ENCODE data around the gene TMC7. TPM values are rescaled to one million over a fixed set of nuclear protein-coding genes. Genes with fewer than 3 reads are reported as not detected.

Gene TMC7
- total RNA-seq, 1 donor from 2014 or later: 5.0 TPM

DNA sequence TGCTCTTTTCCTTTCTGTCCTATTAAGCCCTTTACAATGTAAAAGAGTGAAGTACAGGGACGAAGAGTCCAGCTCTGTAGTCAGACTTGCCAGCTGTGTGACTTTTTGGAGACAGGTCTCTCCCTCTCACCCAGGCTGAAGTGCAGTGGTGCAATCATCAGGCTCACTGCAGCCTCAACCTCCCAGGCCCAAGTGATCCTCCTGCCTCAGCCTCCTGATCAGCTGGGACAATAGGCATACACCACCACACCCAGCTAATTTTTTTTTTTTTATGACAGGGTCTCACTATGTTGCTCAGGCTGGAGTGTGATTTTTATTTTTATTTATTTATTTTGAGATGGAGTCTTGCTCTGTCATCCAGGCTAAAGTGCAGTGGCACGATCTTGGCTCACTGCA, 122.9 kb downstream of the TMC7 start:
- ATAC-seq (no peak), DNase-seq (no peak)
- Histone ChIP-seq H3K4me1 (peaks cover 18% of the 10 kb centered on the region), H3K27ac (no peak overlapping the region), H3K36me3 (no peaks in the 10 kb centered on the region), H3K9me3 (no peaks in the 10 kb centered on the region), H3K4me3 (no peak overlapping the region), H3K27me3 (no peaks in the 10 kb centered on the region)
- no peak for TF ChIP-seq CTCF (IDR thresholded peaks at IDR 0.05)
- intact Hi-C loops (cut with DNase I): no loop called here

- TF ChIP-seq CTCF (IDR thresholded peaks at IDR 0.05): no peak
- Histone ChIP-seq H3K4me3 (no peak overlapping the region), H3K36me3 (no peaks in the 10 kb centered on the region), H3K27ac (no peak overlapping the region), H3K4me1 (peaks cover 18% of the 10 kb centered on the region), H3K9me3 (no peaks in the 10 kb centered on the region), H3K27me3 (no peaks in the 10 kb centered on the region)
- DNase-seq: no peak
- intact Hi-C loops (cut with DNase I): no loop called here
- no peak for ATAC-seq
These were observed 124.9 kb downstream of the TMC7 start for GRCh38 chr16:19108409-19109287.

GRCh38 chr16:19109288-19109664, 125.5 kb downstream of the TMC7 start:
- no peak for TF ChIP-seq CTCF (IDR thresholded peaks at IDR 0.05)
- Histone ChIP-seq H3K27me3 (no peaks in the 10 kb centered on the region), H3K9me3 (no peaks in the 10 kb centered on the region), H3K4me1 (peaks cover 18% of the 10 kb centered on the region), H3K36me3 (no peaks in the 10 kb centered on the region), H3K4me3 (no peak overlapping the region), H3K27ac (no peak overlapping the region)
- DNase-seq (no peak), ATAC-seq (no peak)
- intact Hi-C loops (cut with DNase I): no loop called here

- ATAC-seq (no peak), DNase-seq (no peak)
- Histone ChIP-seq H3K4me1 (peaks cover 30% of the 10 kb centered on the region), H3K4me3 (no peak overlapping the region), H3K27ac (no peak overlapping the region), H3K36me3 (peaks cover 11% of the 10 kb centered on the region), H3K9me3 (no peaks in the 10 kb centered on the region), H3K27me3 (no peaks in the 10 kb centered on the region)
- TF ChIP-seq CTCF (IDR thresholded peaks at IDR 0.05): no peak
- intact Hi-C loops (cut with DNase I): no loop called here
These were observed 127.0 kb downstream of the TMC7 start for GRCh38 chr16:19110537-19111360.

DNA sequence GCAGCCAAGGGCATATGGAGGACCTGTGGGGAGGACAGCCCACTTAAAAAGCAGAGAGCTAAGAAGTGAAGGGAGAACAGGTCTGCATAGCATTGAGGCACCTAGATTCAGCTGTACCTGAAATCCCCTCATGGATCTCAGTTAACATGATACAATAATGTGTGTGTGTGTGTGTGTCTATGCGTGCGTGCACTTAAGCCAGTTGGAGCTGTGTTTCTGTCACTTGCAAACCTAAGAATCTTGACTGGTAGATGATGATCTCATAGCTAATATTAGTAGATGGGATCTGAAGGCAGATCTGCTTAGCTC, 128.3 kb downstream of the TMC7 start:
- no peak overlapping the region for H3K4me3 ChIP-seq
- ATAC-seq: no peak
- intact Hi-C loops (cut with DNase I): no loop called here
- no peaks in the 10 kb centered on the region for H3K9me3 ChIP-seq
- H3K36me3 ChIP-seq: peaks cover 13% of the 10 kb centered on the region
- H3K4me1 ChIP-seq: peaks cover 32% of the 10 kb centered on the region
- H3K27me3 ChIP-seq: no peaks in the 10 kb centered on the region
- no peak for TF ChIP-seq CTCF (IDR thresholded peaks at IDR 0.05)
- H3K27ac ChIP-seq: no peak overlapping the region
- no peak for DNase-seq

Other genes starting within 250 kb of the TMC7 start
- 983 TPM for gene RPS15A, start 193.6 kb upstream of the TMC7 start, total RNA-seq
- gene ARL6IP1, start 182.4 kb upstream of the TMC7 start, total RNA-seq: 110 TPM
- 79.5 TPM for gene SMG1, start 57.5 kb upstream of the TMC7 start, total RNA-seq
- gene COQ7, start 83.7 kb downstream of the TMC7 start, total RNA-seq: 15.4 TPM
- gene ITPRIPL2, start 130.0 kb downstream of the TMC7 start, total RNA-seq: 68.9 TPM
- gene SYT17, start 184.3 kb downstream of the TMC7 start, total RNA-seq: 13.7 TPM

Data from upper lobe of right lung (tissue), 1 donor.